ENCODE results near the gene NUDT15. TPM values are rescaled to one million over a fixed set of nuclear protein-coding genes. Genes with fewer than 3 reads are reported as not detected.
A peak's percentile ranks its signal among the peaks of the same experiment; 100 is the strongest.
"Not testable (repeated sequence)": the region's sequence is repeated elsewhere in the genome, so short reads cannot be mapped to it uniquely, and the experiment has no call there.

Gene NUDT15
- total RNA-seq, 2 experiments from 2014 or later: 10.1 to 12.0 TPM

DNA sequence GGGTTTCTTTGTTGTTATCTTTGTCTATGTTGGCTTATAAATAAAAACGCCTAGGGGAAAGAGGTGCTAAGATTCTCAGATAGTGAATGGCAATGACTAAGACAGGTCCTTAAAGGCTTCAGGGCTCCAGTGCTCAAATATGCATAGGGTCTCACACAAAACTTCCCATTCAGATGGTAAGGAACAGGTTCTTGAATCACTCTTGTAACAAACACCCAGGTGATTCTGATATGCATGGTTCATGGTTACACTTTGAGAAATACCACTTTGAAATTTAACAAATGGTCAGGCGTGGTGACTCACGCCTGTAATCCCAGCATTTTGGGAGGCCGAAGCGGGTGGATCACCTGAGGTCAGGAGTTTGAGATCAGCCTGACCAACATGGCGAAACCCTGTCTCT, 17.1 kb downstream of the NUDT15 start:
- Mint-ChIP-seq H3K36me3 (ENCODE audit: low read depth) (peaks cover 38% of the 10 kb centered on the region), H3K9me3 (no peaks in the 10 kb centered on the region), H3K27ac (no peak overlapping the region), H3K27me3 (no peaks in the 10 kb centered on the region), H3K4me3 (no peak overlapping the region), H3K4me1 (no peaks in the 10 kb centered on the region)
- DNase-seq: no peak
- POLR2A ChIA-PET: interaction anchor here (0.6 kb wide), 1 partner anchor 11 kb away, joined by 4 read pairs; no protein-coding TSS in a partner anchor
- CTCF ChIA-PET: interaction anchor here (1.0 kb wide), 1 partner anchor 17 kb away, joined by 5 read pairs; the partner anchor contains the start of gene NUDT15

DNA sequence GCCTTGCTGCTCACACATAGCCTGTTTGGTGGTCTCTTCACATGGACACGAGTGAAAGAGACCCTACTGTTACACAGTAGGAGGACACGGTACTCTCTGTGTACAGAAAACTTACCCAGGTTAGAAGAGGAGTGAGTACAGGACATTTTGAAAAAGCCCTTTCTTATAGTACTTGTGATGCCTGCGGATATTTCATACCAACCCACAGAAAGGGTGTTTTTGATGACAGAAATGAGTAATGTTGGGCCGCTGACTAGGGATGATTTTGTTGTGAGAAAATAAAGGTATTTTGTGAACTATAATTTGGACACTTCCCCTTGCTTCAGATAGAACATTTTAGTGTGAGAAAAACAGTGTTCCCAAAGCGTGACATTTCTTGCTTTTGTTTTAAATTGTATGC, 18.2 kb downstream of the NUDT15 start:
- no peaks in the 10 kb centered on the region for H3K9me3 Mint-ChIP-seq
- H3K27me3 Mint-ChIP-seq: no peaks in the 10 kb centered on the region
- no peak for DNase-seq
- POLR2A ChIA-PET: no interaction called here
- H3K4me3 Mint-ChIP-seq: no peak overlapping the region
- H3K4me1 Mint-ChIP-seq: no peaks in the 10 kb centered on the region
- H3K27ac Mint-ChIP-seq: no peak overlapping the region
- CTCF ChIA-PET: no interaction called here
- H3K36me3 Mint-ChIP-seq (ENCODE audit: low read depth): peaks cover 32% of the 10 kb centered on the region

DNA sequence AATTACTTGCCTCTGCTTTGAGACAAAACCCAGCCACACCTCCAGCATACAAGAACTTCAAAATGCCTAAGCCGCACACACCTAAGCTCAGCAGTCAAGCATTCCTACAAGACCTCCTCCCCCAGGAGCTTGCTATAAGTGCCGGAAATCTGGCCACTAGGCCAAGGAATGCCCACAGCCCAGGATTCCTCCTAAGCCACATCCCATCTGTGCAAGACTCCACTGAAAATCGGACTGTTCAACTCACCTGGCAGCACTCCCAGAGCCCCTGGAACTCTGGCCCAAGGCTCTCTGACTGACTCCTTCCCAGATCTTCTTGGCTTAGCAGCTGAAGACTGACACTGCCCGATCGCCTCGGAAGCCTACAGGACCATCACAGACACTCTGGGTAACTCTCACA, 21.0 kb downstream of the NUDT15 start:
- H3K27ac Mint-ChIP-seq, POLR2A ChIA-PET, CTCF ChIA-PET, H3K4me3 Mint-ChIP-seq, DNase-seq, H3K9me3 Mint-ChIP-seq, H3K27me3 Mint-ChIP-seq, H3K4me1 Mint-ChIP-seq: not testable (repeated sequence)
- H3K36me3 Mint-ChIP-seq (ENCODE audit: low read depth): peaks cover 20% of the 10 kb centered on the region

DNA sequence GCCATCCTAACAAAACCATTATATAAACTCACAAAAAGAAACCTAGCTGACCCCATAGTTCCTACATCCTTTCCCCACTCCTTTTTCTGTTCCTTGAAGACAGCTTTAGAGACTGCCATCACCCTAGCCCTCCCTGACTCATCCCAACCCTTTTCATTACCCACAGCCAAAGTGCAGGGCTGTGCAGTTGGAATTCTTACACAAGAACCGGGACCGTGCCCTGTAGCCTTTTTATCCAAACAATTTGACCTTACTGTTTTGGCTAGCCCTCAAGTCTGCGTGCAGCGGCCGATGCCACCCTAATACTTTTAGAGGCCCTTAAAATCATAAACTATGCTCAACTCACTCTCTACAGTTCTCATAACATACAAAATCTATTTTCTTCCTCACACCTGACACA, 22.4 kb downstream of the NUDT15 start:
- DNase-seq, H3K4me3 Mint-ChIP-seq, H3K4me1 Mint-ChIP-seq, H3K9me3 Mint-ChIP-seq, H3K27me3 Mint-ChIP-seq, H3K27ac Mint-ChIP-seq, POLR2A ChIA-PET: not testable (repeated sequence)
- peaks cover 24% of the 10 kb centered on the region for H3K36me3 Mint-ChIP-seq (ENCODE audit: low read depth)
- CTCF ChIA-PET: interaction anchor here (0.6 kb wide), 1 partner anchor 12 kb away, joined by 3 read pairs; no protein-coding TSS in a partner anchor

DNA sequence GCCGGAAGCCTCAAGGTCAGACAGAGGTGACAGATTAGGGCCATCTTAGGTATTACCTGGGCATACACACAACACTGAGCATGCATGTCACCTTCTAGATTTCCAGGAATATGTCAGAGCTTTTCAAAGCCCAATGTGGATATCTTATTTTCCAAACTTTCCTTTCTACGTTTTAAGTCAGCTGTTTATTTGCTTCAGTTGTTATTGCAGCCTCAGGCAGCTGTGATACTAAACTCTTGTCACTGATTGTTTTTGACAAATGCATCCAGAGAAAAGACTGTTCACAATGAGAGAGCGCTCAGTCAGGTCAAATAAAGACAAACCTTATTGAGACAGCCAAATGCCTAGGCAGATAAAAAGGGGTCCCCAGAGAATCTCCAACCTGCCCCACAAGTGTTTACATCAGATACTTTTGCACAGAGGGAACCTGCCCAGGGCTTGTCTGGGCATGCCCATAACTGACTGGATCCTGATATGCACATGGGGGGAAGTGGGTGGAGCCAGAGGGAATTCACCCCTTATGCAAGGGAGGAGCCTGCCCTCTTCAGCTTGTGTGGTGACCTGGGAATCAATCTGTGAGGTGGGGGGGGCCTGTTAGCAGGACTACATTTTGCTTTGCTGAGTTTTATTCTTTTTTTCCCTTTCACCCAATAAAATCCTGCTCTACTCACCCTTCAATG, 28.9 kb downstream of the NUDT15 start:
- ChIA-PET CTCF (interaction anchor here (1.9 kb wide), 1 partner anchor 28 kb away, joined by 5 read pairs; the partner anchor contains the start of gene MED4), POLR2A (no interaction called here)
- peaks cover 14% of the 10 kb centered on the region for H3K4me1 Mint-ChIP-seq
- H3K27me3 Mint-ChIP-seq: no peaks in the 10 kb centered on the region
- H3K4me3 Mint-ChIP-seq: no peak overlapping the region
- H3K9me3 Mint-ChIP-seq: peaks cover 34% of the 10 kb centered on the region
- H3K36me3 Mint-ChIP-seq (ENCODE audit: low read depth): peaks cover 67% of the 10 kb centered on the region
- peak; percentile 48 for DNase-seq
- peak overlapping the region; percentile 58 for H3K27ac Mint-ChIP-seq

DNA sequence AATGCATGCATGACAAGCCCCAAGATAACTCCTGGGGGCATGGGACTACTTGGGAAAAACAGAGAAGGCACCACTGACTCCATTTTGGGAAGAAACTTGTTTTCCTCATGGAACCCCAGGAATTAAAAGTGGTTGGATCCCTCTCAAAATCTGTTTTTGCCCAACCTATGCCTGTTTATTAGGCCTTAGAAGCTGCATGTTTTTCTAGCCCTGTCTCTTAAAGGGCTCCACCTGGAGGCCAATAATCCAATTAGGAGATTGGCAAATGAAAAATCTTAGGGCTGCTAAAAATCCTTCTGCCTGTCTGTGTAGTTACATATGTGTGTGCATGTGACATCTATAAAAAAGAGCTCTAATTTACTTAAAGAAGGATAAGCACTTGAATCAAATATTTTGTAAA, 30.5 kb downstream of the NUDT15 start:
- Mint-ChIP-seq H3K36me3 (ENCODE audit: low read depth) (peaks cover 81% of the 10 kb centered on the region), H3K27me3 (no peaks in the 10 kb centered on the region), H3K9me3 (peaks cover 42% of the 10 kb centered on the region), H3K4me1 (peaks cover 14% of the 10 kb centered on the region), H3K27ac (no peak overlapping the region), H3K4me3 (no peak overlapping the region)
- DNase-seq: no peak
- CTCF ChIA-PET: interaction anchor here (1.9 kb wide), 1 partner anchor 26 kb away, joined by 5 read pairs; the partner anchor contains the start of gene MED4
- POLR2A ChIA-PET: no interaction called here

DNA sequence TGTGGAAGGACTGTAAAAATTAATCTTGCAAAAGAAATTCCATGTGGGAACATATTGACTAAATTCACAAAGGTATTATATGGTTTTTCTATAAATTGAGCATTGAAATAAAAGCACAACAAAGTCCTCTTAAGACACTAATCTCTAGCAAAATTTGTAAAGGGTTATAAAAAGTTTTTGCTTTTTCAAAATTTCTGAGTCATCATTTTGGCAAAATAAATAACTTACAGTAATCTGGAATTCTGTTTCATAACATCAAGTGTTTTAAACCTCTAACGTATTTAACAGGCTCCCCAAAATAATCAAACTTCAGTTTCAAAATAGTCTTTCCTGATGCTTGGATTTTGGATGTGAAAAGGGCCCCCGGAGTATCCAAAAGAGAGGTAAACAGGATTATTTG, 31.4 kb downstream of the NUDT15 start:
- peaks cover 46% of the 10 kb centered on the region for H3K9me3 Mint-ChIP-seq
- POLR2A ChIA-PET: no interaction called here
- CTCF ChIA-PET: no interaction called here
- DNase-seq: no peak
- H3K4me3 Mint-ChIP-seq: no peak overlapping the region
- H3K27ac Mint-ChIP-seq: no peak overlapping the region
- H3K27me3 Mint-ChIP-seq: no peaks in the 10 kb centered on the region
- peaks cover 90% of the 10 kb centered on the region for H3K36me3 Mint-ChIP-seq (ENCODE audit: low read depth)
- H3K4me1 Mint-ChIP-seq: peaks cover 14% of the 10 kb centered on the region

DNA sequence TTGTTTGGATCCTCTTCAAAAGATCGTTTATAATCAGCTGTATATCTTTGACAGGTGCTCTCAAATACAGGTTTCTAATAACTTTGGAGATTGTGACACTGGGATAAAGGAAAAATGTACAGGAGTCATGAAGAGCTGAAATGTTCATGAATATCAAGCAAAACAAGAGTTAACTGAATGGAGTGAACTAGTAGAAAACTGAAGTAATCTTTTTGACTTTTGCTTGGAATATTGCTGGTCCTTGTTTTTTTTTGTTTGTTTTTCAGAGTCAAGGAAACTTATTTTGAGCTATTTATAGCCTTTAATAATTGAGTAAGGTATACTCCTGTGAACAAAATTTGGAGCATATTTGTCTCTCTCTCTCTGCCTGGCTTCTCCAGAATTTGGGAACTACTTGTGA, 32.0 kb downstream of the NUDT15 start:
- CTCF ChIA-PET: interaction anchor here (2.1 kb wide), 1 partner anchor 32 kb away, joined by 9 read pairs; the partner anchor contains the start of gene NUDT15

DNA sequence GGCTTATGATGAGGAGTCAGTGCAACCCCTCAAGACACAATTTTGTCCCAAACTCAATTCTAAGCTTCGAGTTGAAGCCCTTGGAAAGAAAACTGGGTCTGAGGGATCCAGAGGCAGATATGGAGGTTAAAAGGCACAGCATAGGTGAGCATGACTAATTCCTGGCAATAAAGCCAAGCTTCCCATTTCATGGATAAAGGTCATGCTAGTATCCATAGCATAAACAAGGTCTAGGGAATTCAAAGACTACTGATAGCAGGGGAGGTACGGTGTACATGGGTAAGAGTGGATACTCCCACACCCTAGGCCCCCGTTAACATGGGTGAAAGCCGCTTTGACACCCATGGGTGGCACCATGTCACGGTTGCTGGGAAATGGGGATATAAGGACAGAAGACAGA, 33.4 kb downstream of the NUDT15 start:
- Mint-ChIP-seq H3K36me3 (ENCODE audit: low read depth) (peaks cover 97% of the 10 kb centered on the region), H3K9me3 (peaks cover 52% of the 10 kb centered on the region), H3K4me3 (no peak overlapping the region), H3K27me3 (no peaks in the 10 kb centered on the region), H3K4me1 (peaks cover 14% of the 10 kb centered on the region), H3K27ac (no peak overlapping the region)
- CTCF ChIA-PET: interaction anchor here (2.1 kb wide), 1 partner anchor 33 kb away, joined by 9 read pairs; the partner anchor contains the start of gene NUDT15
- POLR2A ChIA-PET: no interaction called here
- DNase-seq: no peak

More for the DNA sequence above, 32.0 kb downstream of the NUDT15 start:
- Mint-ChIP-seq H3K36me3 (ENCODE audit: low read depth) (peaks cover 95% of the 10 kb centered on the region), H3K27me3 (no peaks in the 10 kb centered on the region), H3K27ac (no peak overlapping the region), H3K4me3 (no peak overlapping the region), H3K9me3 (peaks cover 48% of the 10 kb centered on the region), H3K4me1 (peaks cover 14% of the 10 kb centered on the region)
- POLR2A ChIA-PET: no interaction called here
- no peak for DNase-seq

DNA sequence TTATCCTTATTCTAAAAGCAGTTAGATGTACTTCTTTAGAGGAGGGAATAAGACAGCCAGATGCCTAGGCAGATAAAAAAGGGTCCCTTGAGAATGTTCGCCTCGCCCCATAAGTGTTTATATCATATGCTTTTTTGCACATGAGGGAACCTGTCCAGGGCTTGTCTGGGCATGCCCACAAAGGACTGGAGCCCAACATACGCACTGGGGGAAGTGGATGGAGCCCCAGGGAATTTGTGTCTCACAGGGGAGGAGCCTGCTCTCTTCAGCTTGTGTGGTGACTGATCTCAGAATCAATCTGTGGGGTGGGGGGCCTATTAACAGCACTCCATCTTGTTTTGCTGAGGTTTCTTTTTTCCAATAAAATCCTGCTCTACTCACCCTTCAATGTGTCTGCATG, 34.8 kb downstream of the NUDT15 start:
- H3K9me3 Mint-ChIP-seq: peaks cover 49% of the 10 kb centered on the region
- peaks cover 94% of the 10 kb centered on the region for H3K36me3 Mint-ChIP-seq (ENCODE audit: low read depth)
- no peak overlapping the region for H3K4me3 Mint-ChIP-seq
- peaks cover 4% of the 10 kb centered on the region for H3K4me1 Mint-ChIP-seq
- POLR2A ChIA-PET: no interaction called here
- CTCF ChIA-PET: interaction anchor here (0.5 to 2.5 kb wide), 2 partner anchors 23 to 35 kb away, joined by 3 to 13 read pairs; partner anchors contain the start of genes MED4 and NUDT15
- no peak for DNase-seq
- peak overlapping the region; percentile 44 for H3K27ac Mint-ChIP-seq
- H3K27me3 Mint-ChIP-seq: no peaks in the 10 kb centered on the region

DNA sequence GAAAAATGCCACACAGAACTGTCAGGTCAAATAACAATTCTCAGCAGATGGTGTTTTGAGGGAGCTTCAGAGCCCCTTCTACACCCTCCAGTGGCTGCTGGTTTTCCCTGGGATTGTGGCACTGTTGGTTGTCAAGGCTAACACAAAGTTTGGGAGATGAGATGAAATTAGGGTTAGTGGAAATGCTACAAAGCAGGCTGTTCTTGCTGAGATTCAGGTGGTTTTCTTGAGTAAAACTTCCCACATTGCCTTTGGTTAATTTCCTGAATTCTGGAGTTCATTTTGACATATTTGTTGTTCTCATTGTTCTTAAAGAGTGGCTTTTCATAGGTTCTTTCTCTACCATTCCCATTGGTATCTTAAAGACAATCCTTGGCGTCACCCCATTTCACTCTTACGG, 35.3 kb downstream of the NUDT15 start:
- ChIA-PET CTCF (interaction anchor here (2.5 kb wide), 1 partner anchor 35 kb away, joined by 13 read pairs; the partner anchor contains the start of gene NUDT15), POLR2A (no interaction called here)
- Mint-ChIP-seq H3K4me1 (peaks cover 4% of the 10 kb centered on the region), H3K4me3 (no peak overlapping the region), H3K9me3 (peaks cover 46% of the 10 kb centered on the region), H3K36me3 (ENCODE audit: low read depth) (peaks cover 90% of the 10 kb centered on the region), H3K27me3 (no peaks in the 10 kb centered on the region), H3K27ac (peak overlapping the region; percentile 44)
- no peak for DNase-seq

DNA sequence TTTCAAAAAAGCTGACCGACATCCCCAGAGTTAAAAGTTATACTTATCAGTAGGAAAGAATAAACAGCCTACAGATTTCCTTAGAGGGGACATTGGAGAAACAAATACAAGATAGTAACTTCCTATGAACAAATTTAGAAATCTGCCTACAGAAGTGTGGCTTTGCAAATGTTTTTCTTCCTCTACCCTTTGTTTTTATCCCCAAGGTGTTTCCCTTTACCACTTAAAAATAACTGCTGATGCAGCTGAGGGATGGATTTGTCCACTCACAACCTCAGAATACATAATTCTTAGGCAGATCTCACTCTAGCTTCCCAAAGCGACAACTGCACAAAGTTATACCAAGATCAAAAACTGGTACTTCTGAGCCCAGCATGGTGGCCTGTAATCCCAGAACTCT, 36.5 kb downstream of the NUDT15 start:
- DNase-seq: no peak
- H3K4me1 Mint-ChIP-seq: peaks cover 10% of the 10 kb centered on the region
- peaks cover 38% of the 10 kb centered on the region for H3K9me3 Mint-ChIP-seq
- H3K4me3 Mint-ChIP-seq: no peak overlapping the region
- POLR2A ChIA-PET: no interaction called here
- H3K36me3 Mint-ChIP-seq (ENCODE audit: low read depth): peaks cover 86% of the 10 kb centered on the region
- CTCF ChIA-PET: interaction anchor here (2.5 kb wide), 1 partner anchor 37 kb away, joined by 13 read pairs; the partner anchor contains the start of gene NUDT15
- no peak overlapping the region for H3K27ac Mint-ChIP-seq
- no peaks in the 10 kb centered on the region for H3K27me3 Mint-ChIP-seq

DNA sequence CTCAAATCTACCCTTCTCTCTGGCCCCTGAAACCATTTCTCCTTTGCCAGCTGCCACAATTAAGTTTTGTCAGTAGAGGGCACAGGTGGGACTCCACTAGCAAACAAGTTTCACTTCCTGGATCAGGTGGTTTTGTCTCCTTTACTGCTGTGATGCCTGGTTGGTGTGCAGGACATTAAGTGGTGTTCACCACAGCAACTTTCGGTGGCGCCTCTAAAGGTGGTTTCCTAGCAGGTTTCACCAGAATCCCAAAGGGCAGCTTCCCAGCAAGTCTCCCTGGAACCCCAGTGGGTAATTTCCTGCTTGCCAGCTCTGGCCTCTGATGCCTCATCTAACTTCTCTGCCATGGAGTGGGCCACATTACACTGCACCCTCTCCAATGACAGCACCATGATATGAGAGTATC, 40.7 kb downstream of the NUDT15 start:
- POLR2A ChIA-PET: no interaction called here
- Mint-ChIP-seq H3K9me3 (peaks cover 8% of the 10 kb centered on the region), H3K36me3 (ENCODE audit: low read depth) (peaks cover 70% of the 10 kb centered on the region), H3K27ac (no peak overlapping the region), H3K27me3 (no peaks in the 10 kb centered on the region), H3K4me3 (no peak overlapping the region), H3K4me1 (peaks cover 12% of the 10 kb centered on the region)
- peak; percentile 54 for DNase-seq
- CTCF ChIA-PET: interaction anchor here (0.6 to 1.8 kb wide), 5 partner anchors 16 to 727 kb away, joined by 3 to 11 read pairs (median 5); partner anchors contain the start of genes MED4 and NUDT15

Data from activated CD4-positive, alpha-beta T cell treated with anti-CD3 and anti-CD28 coated beads, Interleukin-2, amount 10 ng/mL, durations not matched to agents 7 days and 5 days (primary cell).